Choroid plexus epithelial cell (primary cell): ENCODE measurements around the gene CPXM1.

Source experiments
- DNase-seq: peaks from one replicate; pipeline ENCODE4 v3.0.0-alpha.2; 2010; ENCODE audit warnings: low read depth
- H3K4me3 ChIP-seq: 2 replicates; pipeline ENCODE4 v1.5.1; 2011; ENCODE audit warnings: low read depth, mild to moderate bottlenecking, control low read depth, low read length, moderate library complexity
- CTCF ChIP-seq: conservative IDR thresholded peaks from 2 replicates; pipeline ENCODE4 v1.5.1; 2011; ENCODE audit warnings: low read depth, mild to moderate bottlenecking, control low read depth, inconsistent platforms, low read length, moderate library complexity

Gene CPXM1

GRCh38 chr20:2840138-2840966, 39.9 kb upstream of the CPXM1 start, which contains the start of the genes PCED1A and VPS16:
PCED1A (minus strand) TSS chr20:2840655; CDS start chr20:2839912, 743 bp downstream.
VPS16 (plus strand) TSS chr20:2840745; CDS start chr20:2840775, 30 bp downstream.
- H3K4me3 ChIP-seq = peak within 1 kb of the TSS; percentile 86
- peak; percentile 89 for DNase-seq
- TF ChIP-seq CTCF = no peak

GRCh38 chr20:2839732-2840137, 39.3 kb upstream of the CPXM1 start:
- no peak for TF ChIP-seq CTCF
- H3K4me3 ChIP-seq = peak overlapping the region; percentile 86

GRCh38 chr20:2838847-2839671, 38.6 kb upstream of the CPXM1 start:
- H3K4me3 ChIP-seq = no peak overlapping the region
- DNase-seq = no peak
- no peak for TF ChIP-seq CTCF

More at GRCh38 chr20:2839732-2840137, 39.3 kb upstream of the CPXM1 start:
- no peak for DNase-seq

- TF ChIP-seq CTCF = no peak
- H3K4me3 ChIP-seq = no peak overlapping the region
- no peak for DNase-seq
Measured at GRCh38 chr20:2838170-2838797, 37.9 kb upstream of the CPXM1 start.

DNA sequence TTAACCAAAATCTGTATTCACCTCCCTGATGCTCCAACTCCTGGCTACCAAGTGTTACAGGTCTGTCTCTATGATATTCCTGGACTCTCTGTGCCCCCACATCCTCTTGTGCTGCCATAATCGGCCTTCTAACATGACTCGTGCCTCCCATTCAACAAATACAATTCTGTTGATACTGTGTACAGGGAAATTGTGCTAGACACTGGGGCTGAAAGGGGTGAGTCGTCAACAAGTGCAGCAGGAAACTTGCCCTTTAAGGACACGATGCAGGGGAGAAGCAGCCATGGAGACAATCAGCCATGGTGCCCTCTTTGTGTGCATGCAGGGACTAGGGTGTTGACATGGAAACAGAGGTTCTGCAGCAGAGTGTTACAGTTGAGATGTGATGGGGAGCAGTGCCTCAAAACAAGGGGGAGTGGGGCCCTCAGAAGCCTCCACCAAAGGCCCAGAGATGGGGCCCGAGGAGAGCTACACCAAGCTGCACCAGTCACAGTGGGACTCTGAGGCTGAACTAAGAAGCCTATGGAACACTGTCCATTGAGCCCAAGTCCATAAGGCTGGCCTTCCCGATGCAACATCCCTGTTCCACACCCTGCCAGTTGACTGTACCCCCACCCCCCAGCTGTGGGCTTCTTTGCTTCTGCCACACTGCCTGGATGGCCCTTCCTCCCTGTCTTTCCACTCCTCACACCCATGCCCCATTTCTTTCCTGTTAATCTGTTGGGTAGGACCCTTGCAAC, 37.0 kb upstream of the CPXM1 start:
- DNase-seq = no peak
- TF ChIP-seq CTCF = no peak

GRCh38 chr20:2836035-2836434, 35.6 kb upstream of the CPXM1 start:
- no peak for DNase-seq
- H3K4me3 ChIP-seq = no peak overlapping the region
- no peak for TF ChIP-seq CTCF

More for the DNA sequence above, 37.0 kb upstream of the CPXM1 start:
- no peak overlapping the region for H3K4me3 ChIP-seq
